ENCODE data around the gene GMCL1.

The GMCL1 gene

GRCh38 chr2:69917852-69918251 is 88.4 kb downstream of the GMCL1 start:
- DNase-seq (ENCODE audit: extremely low read depth in 1 of 2, low read depth in 1 of 2): no peak

GRCh38 chr2:69918401-69918800 is 88.9 kb downstream of the GMCL1 start:
- DNase-seq (ENCODE audit: extremely low read depth in 1 of 2, low read depth in 1 of 2): no peak

GRCh38 chr2:69923116-69923515 is 93.7 kb downstream of the GMCL1 start:
- no peak for DNase-seq (ENCODE audit: extremely low read depth in 1 of 2, low read depth in 1 of 2)

GRCh38 chr2:69926849-69927515 is 97.5 kb downstream of the GMCL1 start:
- no peak for DNase-seq (ENCODE audit: extremely low read depth in 1 of 2, low read depth in 1 of 2)
